ENCODE data around the gene RS1. TPM values are rescaled to one million over a fixed set of nuclear protein-coding genes. Genes with fewer than 3 reads are reported as not detected.

Gene RS1
- polyA plus RNA-seq, 1 donor = 0.25 TPM

DNA sequence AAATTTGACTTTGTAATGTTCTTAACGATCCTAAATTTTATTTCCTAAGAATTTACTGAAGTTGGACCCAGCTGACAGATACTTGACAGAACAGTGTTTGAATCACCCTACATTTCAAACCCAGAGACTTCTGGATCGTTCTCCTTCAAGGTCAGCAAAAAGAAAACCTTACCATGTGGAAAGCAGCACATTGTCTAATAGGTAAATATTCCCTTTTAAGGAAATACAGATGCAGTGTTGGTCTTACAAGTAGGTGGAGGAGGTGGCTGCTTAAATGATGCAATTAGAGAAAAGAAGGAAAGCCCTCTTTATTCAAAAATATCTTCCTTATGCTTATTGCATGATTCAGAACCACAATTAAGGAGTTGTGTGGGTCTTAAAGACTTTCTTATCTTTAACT is 73.5 kb downstream of the RS1 start:
- DNase-seq = no peak

DNA sequence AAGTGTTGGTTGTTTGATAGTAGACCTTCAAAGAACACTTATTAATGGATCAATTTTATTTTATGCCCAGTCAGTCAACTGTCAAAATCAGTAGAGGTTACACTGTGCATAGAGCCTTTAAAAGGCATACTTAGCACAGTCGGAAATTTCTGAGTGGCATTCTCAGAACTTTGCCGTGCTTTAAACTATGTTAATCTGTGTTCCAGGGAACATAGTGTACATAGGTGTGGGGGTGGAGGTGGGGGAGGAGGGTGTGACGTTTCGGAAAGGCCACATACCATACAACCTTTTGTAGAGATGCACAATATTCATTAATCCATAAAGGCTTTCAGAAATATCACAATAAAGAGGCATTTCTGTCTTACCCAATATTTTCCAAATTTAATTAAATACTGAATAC is 75.8 kb downstream of the RS1 start:
- no peak for DNase-seq

DNA sequence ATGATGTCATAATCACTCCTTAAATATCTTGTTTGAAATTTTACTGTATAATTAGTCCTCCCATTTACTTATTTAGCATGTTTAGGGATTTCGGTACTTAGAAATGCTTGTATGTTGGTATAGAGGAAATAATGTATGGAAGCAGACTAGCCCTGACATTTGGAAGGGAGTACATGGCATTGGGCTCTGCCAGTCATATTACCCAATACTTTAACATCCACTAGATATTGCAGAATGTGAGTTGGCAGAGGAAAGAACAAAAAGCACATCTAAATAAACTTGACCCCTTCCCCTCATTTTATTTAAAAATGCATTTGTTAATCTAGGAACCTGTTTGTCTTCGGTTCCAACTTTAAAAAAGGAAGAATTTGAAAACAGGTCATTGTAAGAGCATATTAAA is 77.8 kb downstream of the RS1 start:
- no peak for DNase-seq

GRCh38 chrX:18591834-18592233 is 80.1 kb downstream of the RS1 start:
- DNase-seq = no peak

Other genes starting within 250 kb of the RS1 start
- gene CDKL5, start 246.5 kb downstream of the RS1 start, polyA plus RNA-seq (ENCODE audit: insufficient read length) = 14.8 TPM
- 1.1 TPM for gene PPEF1, start 35.5 kb upstream of the RS1 start, polyA plus RNA-seq (ENCODE audit: insufficient read length)